HEK293 (cell line): Measurements from ENCODE around the gene TCEAL7.
"Not testable (repeated sequence)": the region's sequence is repeated elsewhere in the genome, so short reads cannot be mapped to it uniquely, and the experiment has no call there.

ENCODE experiments used
- CTCF ChIA-PET: fragments of 350-600 bp; formaldehyde crosslinking; extraction: SDS; loops from one replicate; lab custom pipeline; 2021; ENCODE audit warnings: antibody characterized with exemption; lab: Yijun Ruan, JAX
- POLR2A ChIA-PET: fragments of 300-600 bp; formaldehyde crosslinking; extraction: SDS; loops from one replicate; lab custom pipeline; 2020; ENCODE audit warnings: antibody characterized with exemption, inconsistent platforms; lab: Yijun Ruan, JAX
- H3K27ac ChIP-seq: fragments of 200-500 bp; sonication (Bioruptor generic); 2 replicates; pipeline ENCODE4 v1.5.1; 2014; ENCODE audit warnings: low read depth, low read length, control low read depth, inconsistent platforms; ENCODE audit errors: extremely low read depth
- H3K36me3 ChIP-seq, 2 experiments: fragments of 200-500 bp in 1 of 2; sonication (Bioruptor generic) in 1 of 2; 1 replicate in 1 of 2; 2 replicates in 1 of 2; pipeline ENCODE4 v1.5.1; 2014 to 2017; ENCODE audit warnings: inconsistent platforms in 2 of 2, low read length in 2 of 2; ENCODE audit not compliant: control insufficient read depth in 2 of 2, insufficient read depth in 1 of 2
- H3K4me1 ChIP-seq: fragments of 200-500 bp; sonication (Bioruptor generic); 2 replicates; pipeline ENCODE4 v1.5.1; 2014; ENCODE audit warnings: mild to moderate bottlenecking, low read length, inconsistent platforms; ENCODE audit not compliant: control insufficient read depth, insufficient read depth
- H3K4me3 ChIP-seq: 2 replicates; pipeline ENCODE4 v1.5.1; 2011; ENCODE audit warnings: low read depth, mild to moderate bottlenecking, control low read depth, low read length, moderate library complexity
- H3K9me3 ChIP-seq: fragments of 200-500 bp; sonication (Bioruptor generic); 2 replicates; pipeline ENCODE4 v1.5.1; 2014; ENCODE audit warnings: low read depth, low read length, inconsistent platforms; ENCODE audit not compliant: control insufficient read depth, insufficient read depth
- SP2 ChIP-seq: fragments of 450-650 bp; formaldehyde crosslinking; IDR thresholded peaks from 2 replicates; pipeline ENCODE4 v1.5.1; 2016; ENCODE audit warnings: missing biosample characterization, missing genetic modification characterization
- SP7 ChIP-seq: fragments of 450-650 bp; formaldehyde crosslinking; IDR thresholded peaks from 2 replicates; pipeline ENCODE4 v1.5.1; 2016; ENCODE audit warnings: missing biosample characterization, missing genetic modification characterization
- TCF7L2 ChIP-seq: IDR thresholded peaks from 2 replicates; pipeline ENCODE4 v1.6.1; 2011; ENCODE audit warnings: low read depth, mild to moderate bottlenecking, inconsistent platforms, low read length, moderate library complexity, borderline replicate concordance
- WT1 ChIP-seq: fragments of 450-650 bp; formaldehyde crosslinking; IDR thresholded peaks from 2 replicates; pipeline ENCODE4 v1.5.1; 2016; ENCODE audit warnings: missing biosample characterization, missing genetic modification characterization
- ZBTB20 ChIP-seq: fragments of 450-650 bp; formaldehyde crosslinking; IDR thresholded peaks from 2 replicates; pipeline ENCODE4 v1.5.1; 2016; ENCODE audit warnings: missing biosample characterization, missing genetic modification characterization
- ZNF146 ChIP-seq: fragments of 450-650 bp; formaldehyde crosslinking; IDR thresholded peaks from 2 replicates; pipeline ENCODE4 v1.5.1; 2016; ENCODE audit warnings: missing biosample characterization, missing genetic modification characterization
- ZNF157 ChIP-seq: fragments of 450-650 bp; formaldehyde crosslinking; IDR thresholded peaks from 2 replicates; pipeline ENCODE4 v1.5.1; 2016; ENCODE audit warnings: missing biosample characterization, missing genetic modification characterization
- ZNF223 ChIP-seq: fragments of 450-650 bp; formaldehyde crosslinking; IDR thresholded peaks from 2 replicates; pipeline ENCODE4 v1.5.1; 2016; ENCODE audit warnings: missing biosample characterization, missing genetic modification characterization
- ZNF280D ChIP-seq: fragments of 450-650 bp; formaldehyde crosslinking; IDR thresholded peaks from 2 replicates; pipeline ENCODE4 v1.5.1; 2016; ENCODE audit warnings: missing biosample characterization, missing genetic modification characterization
- ZNF292 ChIP-seq: fragments of 450-650 bp; formaldehyde crosslinking; IDR thresholded peaks from 2 replicates; pipeline ENCODE4 v1.5.1; 2016; ENCODE audit warnings: low read depth, missing biosample characterization, missing genetic modification characterization, borderline replicate concordance
- ZNF394 ChIP-seq: fragments of 450-650 bp; formaldehyde crosslinking; IDR thresholded peaks from 2 replicates; pipeline ENCODE4 v1.5.1; 2016; ENCODE audit warnings: missing biosample characterization, missing genetic modification characterization, mild to moderate bottlenecking, moderate library complexity, borderline replicate concordance
- ZNF404 ChIP-seq: fragments of 450-650 bp; formaldehyde crosslinking; IDR thresholded peaks from 2 replicates; pipeline ENCODE4 v1.5.1; 2017; ENCODE audit warnings: missing biosample characterization, missing genetic modification characterization
- ZNF701 ChIP-seq: fragments of 450-650 bp; formaldehyde crosslinking; IDR thresholded peaks from 2 replicates; pipeline ENCODE4 v1.5.1; 2016; ENCODE audit warnings: missing biosample characterization, missing genetic modification characterization
- ZNF792 ChIP-seq: fragments of 450-650 bp; formaldehyde crosslinking; IDR thresholded peaks from 2 replicates; pipeline ENCODE4 v1.5.1; 2016; ENCODE audit warnings: missing biosample characterization, missing genetic modification characterization
- ZSCAN16 ChIP-seq: fragments of 450-650 bp; formaldehyde crosslinking; IDR thresholded peaks from 2 replicates; pipeline ENCODE4 v1.5.1; 2016; ENCODE audit warnings: missing biosample characterization, missing genetic modification characterization
- TF ChIP-seq, protein P1 (sequence below): fragments of 450-650 bp; formaldehyde crosslinking; IDR thresholded peaks from 2 replicates; pipeline ENCODE4 v1.5.1; 2016; ENCODE audit warnings: missing biosample characterization, missing genetic modification characterization

Gene TCEAL7

DNA sequence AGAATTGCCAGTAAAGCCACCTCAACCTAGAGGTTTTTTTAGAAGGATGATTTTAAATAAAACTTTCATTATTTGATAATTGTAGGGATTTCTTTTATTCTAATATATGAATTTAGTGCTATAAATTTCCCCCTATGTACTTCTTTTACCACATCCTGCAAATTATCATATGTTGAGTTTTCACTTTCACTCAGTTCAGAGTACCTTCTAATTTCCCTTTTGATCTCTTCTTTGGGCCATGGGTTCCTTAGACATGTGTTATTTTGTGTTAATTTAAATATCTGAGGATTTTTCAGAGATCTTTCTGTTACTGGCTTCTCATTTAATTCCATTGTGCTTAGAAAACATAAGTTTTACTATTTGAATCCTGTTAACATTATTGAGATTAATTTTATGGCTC, 25.3 kb upstream of the TCEAL7 start:
- CTCF ChIA-PET, result no interaction called here
- no peak overlapping the region for H3K4me3 ChIP-seq
- TF ChIP-seq ZNF292 (tag by site-specific recombination) (no peak), ZBTB20 (tag by site-specific recombination) (no peak), WT1 (tag by site-specific recombination) (no peak), SP7 (no peak), SP2 (tag by site-specific recombination) (no peak), ZNF157 (tag by site-specific recombination) (no peak), ZNF792 (tag by site-specific recombination) (no peak), ZNF394 (tag by site-specific recombination) (no peak), ZSCAN16 (tag by site-specific recombination) (no peak), ZNF223 (tag by site-specific recombination) (no peak), ZNF404 (tag by site-specific recombination) (no peak)

GRCh38 chrX:103305666-103306065, 24.4 kb upstream of the TCEAL7 start:
- H3K36me3 ChIP-seq, H3K9me3 ChIP-seq, H3K27ac ChIP-seq, H3K4me1 ChIP-seq, H3K4me3 ChIP-seq, POLR2A ChIA-PET: not testable (repeated sequence)
- TF ChIP-seq ZNF280D (tag by site-specific recombination) (0 out of 2 replicates have a peak, but pooled peaks have one; percentile 26), ZNF146 (tag by site-specific recombination) (peak; percentile 94)
- CTCF ChIA-PET, result interaction anchor here (0.6 kb wide), 1 partner anchor 73 kb away, joined by 3 read pairs; no protein-coding TSS in a partner anchor

More for the DNA sequence above, 25.3 kb upstream of the TCEAL7 start:
- Histone ChIP-seq H3K4me1 (no peaks in the 10 kb centered on the region), H3K9me3 (no peaks in the 10 kb centered on the region), H3K36me3 (no peaks in the 10 kb centered on the region), H3K27ac (no peak overlapping the region)
- POLR2A ChIA-PET, result no interaction called here

DNA sequence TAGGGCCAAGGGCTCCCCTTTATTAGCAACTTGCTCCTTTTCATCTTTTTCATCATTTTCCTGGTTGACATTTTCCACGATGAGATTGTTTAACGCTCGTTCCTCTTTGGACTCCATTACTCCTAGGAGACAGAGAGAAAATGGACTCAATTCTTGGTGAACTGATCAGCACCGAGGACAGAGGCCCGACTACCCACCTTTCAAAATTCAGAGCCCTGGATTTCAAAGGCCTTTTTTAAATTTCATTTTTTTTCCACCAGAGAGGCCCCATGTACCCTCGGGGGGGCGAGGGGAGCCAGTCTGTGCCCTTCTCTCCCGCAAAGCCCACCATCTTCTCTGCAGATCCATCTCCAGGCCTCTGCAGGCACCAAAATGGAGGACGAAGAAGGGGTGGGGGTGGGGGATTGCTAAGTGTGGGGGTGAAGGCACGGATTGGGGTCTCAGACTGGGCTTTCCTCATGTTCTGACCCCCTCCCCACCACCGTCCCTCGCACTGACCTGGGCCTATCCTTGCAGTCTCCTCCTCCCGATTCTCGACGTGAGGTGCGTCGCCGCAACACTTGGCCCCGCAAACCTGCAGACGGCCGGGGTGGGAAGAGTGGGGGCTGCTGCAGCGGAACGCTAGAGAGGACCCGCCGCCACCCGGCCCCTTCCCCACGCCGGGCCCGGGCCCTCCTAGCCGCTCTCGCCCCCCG, 20.0 kb upstream of the TCEAL7 start:
- H3K9me3 ChIP-seq, result no peaks in the 10 kb centered on the region
- H3K4me3 ChIP-seq, result peak overlapping the region; percentile 55
- ChIA-PET POLR2A (interaction anchor here (0.6 kb wide), 1 partner anchor 56 kb away, joined by 3 read pairs; no protein-coding TSS in a partner anchor), CTCF (no interaction called here)
- H3K36me3 ChIP-seq, result no peaks in the 10 kb centered on the region
- H3K4me1 ChIP-seq, result no peaks in the 10 kb centered on the region
- no peak overlapping the region; the same call in 1 of the 2 replicates for H3K27ac ChIP-seq
- TF ChIP-seq ZNF701 (tag by site-specific recombination) (no peak), TCF7L2 (no peak)
- TF ChIP-seq, protein P1, sequence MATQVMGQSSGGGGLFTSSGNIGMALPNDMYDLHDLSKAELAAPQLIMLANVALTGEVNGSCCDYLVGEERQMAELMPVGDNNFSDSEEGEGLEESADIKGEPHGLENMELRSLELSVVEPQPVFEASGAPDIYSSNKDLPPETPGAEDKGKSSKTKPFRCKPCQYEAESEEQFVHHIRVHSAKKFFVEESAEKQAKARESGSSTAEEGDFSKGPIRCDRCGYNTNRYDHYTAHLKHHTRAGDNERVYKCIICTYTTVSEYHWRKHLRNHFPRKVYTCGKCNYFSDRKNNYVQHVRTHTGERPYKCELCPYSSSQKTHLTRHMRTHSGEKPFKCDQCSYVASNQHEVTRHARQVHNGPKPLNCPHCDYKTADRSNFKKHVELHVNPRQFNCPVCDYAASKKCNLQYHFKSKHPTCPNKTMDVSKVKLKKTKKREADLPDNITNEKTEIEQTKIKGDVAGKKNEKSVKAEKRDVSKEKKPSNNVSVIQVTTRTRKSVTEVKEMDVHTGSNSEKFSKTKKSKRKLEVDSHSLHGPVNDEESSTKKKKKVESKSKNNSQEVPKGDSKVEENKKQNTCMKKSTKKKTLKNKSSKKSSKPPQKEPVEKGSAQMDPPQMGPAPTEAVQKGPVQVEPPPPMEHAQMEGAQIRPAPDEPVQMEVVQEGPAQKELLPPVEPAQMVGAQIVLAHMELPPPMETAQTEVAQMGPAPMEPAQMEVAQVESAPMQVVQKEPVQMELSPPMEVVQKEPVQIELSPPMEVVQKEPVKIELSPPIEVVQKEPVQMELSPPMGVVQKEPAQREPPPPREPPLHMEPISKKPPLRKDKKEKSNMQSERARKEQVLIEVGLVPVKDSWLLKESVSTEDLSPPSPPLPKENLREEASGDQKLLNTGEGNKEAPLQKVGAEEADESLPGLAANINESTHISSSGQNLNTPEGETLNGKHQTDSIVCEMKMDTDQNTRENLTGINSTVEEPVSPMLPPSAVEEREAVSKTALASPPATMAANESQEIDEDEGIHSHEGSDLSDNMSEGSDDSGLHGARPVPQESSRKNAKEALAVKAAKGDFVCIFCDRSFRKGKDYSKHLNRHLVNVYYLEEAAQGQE, result peak; percentile 89
